ENCODE results near the gene CORO2B. TPM values are rescaled to one million over a fixed set of nuclear protein-coding genes. Genes with fewer than 3 reads are reported as not detected.

Gene CORO2B
- total and polyA plus RNA-seq, 2 experiments from 2014 or later = 1.6 to 4.6 TPM

DNA sequence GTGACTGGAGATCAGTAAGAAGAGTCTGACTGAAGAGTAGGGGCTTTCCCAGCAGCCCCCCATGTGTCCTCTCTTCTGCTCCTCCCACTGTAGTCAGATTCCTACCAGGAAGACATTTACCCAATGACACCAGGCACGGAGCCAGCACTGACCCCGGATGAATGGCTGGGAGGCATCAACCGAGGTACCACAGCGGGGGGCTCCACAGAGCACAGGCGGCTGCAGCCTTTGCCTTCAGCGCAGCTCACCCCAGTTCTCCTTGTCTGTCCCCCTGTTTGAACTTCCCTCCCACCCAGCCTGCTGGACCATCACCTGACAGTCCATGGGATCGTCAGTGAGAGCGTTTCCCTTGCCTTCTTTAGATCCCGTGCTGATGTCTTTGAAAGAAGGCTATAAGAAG, 140.3 kb downstream of the CORO2B start (continued):
- TF ChIP-seq CREB1 (CRISPR knock-in tag; IDR thresholded peaks at IDR 0.05; ENCODE audit: low read depth) (no peak), CTCF (conservative IDR thresholded peaks at IDR 0.05; ENCODE audit: low read depth in 2 of 2) (no peak), EZH2phosphoT487 (IDR thresholded peaks at IDR 0.05; ENCODE audit: unreplicated experiment) (no peak), JUNB (IDR thresholded peaks at IDR 0.05; ENCODE audit: unreplicated experiment) (no peak), POLR2AphosphoS5 (IDR thresholded peaks at IDR 0.05; ENCODE audit: low read depth) (no peak), NANOG (IDR thresholded peaks at IDR 0.05; ENCODE audit: borderline replicate concordance) (no peak)

- no peak overlapping the region for H3K4me3 Mint-ChIP-seq
- no peaks in the 10 kb centered on the region; the same call in 2 of the 3 replicates for H3K36me3 Mint-ChIP-seq (ENCODE audit: low read depth)
- H3K36me3 ChIP-seq (ENCODE audit: insufficient read depth) = no peaks in the 10 kb centered on the region
- no peaks in the 10 kb centered on the region for H3K9me3 Mint-ChIP-seq
- no peak overlapping the region for H3K4me3 ChIP-seq
- no peaks in the 10 kb centered on the region for H3K79me2 ChIP-seq (replicated peaks; ENCODE audit: insufficient read depth)
- no peaks in the 10 kb centered on the region for H3F3A ChIP-seq (replicated peaks; ENCODE audit: low read depth)
- H3K4me2 ChIP-seq = no peak overlapping the region
- H3K27me3 Mint-ChIP-seq (ENCODE audit: insufficient read depth, low read depth, poor library complexity) = peaks cover 5% of the 10 kb centered on the region
- no peak for ATAC-seq
- no peak overlapping the region for H2AFZ ChIP-seq
- H3K27me3 ChIP-seq (ENCODE audit: insufficient read depth) = no peaks in the 10 kb centered on the region
- no peaks in the 10 kb centered on the region for H4K20me1 ChIP-seq (replicated peaks; ENCODE audit: insufficient read depth)
- H3K4me1 ChIP-seq (ENCODE audit: insufficient read depth) = no peaks in the 10 kb centered on the region
- H3K4me1 Mint-ChIP-seq = no peaks in the 10 kb centered on the region
- no peak overlapping the region for H3K27ac Mint-ChIP-seq
- TF ChIP-seq POLR2AphosphoS5 (IDR thresholded peaks at IDR 0.05; ENCODE audit: low read depth) = no peak
- no peak for TF ChIP-seq CTCF (conservative IDR thresholded peaks at IDR 0.05; ENCODE audit: low read depth in 2 of 2)
- TF ChIP-seq ZNF331 (CRISPR knock-in tag; IDR thresholded peaks at IDR 0.05; ENCODE audit: low read depth) = no peak
- TF ChIP-seq NANOG (IDR thresholded peaks at IDR 0.05; ENCODE audit: borderline replicate concordance) = no peak
- TF ChIP-seq, protein P1, sequence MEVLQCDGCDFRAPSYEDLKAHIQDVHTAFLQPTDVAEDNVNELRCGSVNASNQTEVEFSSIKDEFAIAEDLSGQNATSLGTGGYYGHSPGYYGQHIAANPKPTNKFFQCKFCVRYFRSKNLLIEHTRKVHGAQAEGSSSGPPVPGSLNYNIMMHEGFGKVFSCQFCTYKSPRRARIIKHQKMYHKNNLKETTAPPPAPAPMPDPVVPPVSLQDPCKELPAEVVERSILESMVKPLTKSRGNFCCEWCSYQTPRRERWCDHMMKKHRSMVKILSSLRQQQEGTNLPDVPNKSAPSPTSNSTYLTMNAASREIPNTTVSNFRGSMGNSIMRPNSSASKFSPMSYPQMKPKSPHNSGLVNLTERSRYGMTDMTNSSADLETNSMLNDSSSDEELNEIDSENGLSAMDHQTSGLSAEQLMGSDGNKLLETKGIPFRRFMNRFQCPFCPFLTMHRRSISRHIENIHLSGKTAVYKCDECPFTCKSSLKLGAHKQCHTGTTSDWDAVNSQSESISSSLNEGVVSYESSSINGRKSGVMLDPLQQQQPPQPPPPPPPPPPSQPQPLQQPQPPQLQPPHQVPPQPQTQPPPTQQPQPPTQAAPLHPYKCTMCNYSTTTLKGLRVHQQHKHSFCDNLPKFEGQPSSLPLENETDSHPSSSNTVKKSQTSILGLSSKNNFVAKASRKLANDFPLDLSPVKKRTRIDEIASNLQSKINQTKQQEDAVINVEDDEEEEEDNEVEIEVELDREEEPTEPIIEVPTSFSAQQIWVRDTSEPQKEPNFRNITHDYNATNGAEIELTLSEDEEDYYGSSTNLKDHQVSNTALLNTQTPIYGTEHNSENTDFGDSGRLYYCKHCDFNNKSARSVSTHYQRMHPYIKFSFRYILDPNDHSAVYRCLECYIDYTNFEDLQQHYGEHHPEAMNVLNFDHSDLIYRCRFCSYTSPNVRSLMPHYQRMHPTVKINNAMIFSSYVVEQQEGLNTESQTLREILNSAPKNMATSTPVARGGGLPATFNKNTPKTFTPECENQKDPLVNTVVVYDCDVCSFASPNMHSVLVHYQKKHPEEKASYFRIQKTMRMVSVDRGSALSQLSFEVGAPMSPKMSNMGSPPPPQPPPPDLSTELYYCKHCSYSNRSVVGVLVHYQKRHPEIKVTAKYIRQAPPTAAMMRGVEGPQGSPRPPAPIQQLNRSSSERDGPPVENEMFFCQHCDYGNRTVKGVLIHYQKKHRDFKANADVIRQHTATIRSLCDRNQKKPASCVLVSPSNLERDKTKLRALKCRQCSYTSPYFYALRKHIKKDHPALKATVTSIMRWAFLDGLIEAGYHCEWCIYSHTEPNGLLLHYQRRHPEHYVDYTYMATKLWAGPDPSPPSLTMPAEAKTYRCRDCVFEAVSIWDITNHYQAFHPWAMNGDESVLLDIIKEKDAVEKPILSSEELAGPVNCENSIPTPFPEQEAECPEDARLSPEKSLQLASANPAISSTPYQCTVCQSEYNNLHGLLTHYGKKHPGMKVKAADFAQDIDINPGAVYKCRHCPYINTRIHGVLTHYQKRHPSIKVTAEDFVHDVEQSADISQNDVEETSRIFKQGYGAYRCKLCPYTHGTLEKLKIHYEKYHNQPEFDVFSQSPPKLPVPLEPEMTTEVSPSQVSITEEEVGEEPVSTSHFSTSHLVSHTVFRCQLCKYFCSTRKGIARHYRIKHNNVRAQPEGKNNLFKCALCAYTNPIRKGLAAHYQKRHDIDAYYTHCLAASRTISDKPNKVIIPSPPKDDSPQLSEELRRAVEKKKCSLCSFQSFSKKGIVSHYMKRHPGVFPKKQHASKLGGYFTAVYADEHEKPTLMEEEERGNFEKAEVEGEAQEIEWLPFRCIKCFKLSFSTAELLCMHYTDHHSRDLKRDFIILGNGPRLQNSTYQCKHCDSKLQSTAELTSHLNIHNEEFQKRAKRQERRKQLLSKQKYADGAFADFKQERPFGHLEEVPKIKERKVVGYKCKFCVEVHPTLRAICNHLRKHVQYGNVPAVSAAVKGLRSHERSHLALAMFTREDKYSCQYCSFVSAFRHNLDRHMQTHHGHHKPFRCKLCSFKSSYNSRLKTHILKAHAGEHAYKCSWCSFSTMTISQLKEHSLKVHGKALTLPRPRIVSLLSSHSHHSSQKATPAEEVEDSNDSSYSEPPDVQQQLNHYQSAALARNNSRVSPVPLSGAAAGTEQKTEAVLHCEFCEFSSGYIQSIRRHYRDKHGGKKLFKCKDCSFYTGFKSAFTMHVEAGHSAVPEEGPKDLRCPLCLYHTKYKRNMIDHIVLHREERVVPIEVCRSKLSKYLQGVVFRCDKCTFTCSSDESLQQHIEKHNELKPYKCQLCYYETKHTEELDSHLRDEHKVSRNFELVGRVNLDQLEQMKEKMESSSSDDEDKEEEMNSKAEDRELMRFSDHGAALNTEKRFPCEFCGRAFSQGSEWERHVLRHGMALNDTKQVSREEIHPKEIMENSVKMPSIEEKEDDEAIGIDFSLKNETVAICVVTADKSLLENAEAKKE (CRISPR knock-in tag; IDR thresholded peaks at IDR 0.05) = no peak
- no peak for TF ChIP-seq EZH2phosphoT487 (IDR thresholded peaks at IDR 0.05; ENCODE audit: unreplicated experiment)
- TF ChIP-seq STAT1 (IDR thresholded peaks at IDR 0.05; ENCODE audit: unreplicated experiment) = no peak
- TF ChIP-seq EZH2 (IDR thresholded peaks at IDR 0.05; ENCODE audit: low read depth, unreplicated experiment) = no peak
- TF ChIP-seq, protein P2, sequence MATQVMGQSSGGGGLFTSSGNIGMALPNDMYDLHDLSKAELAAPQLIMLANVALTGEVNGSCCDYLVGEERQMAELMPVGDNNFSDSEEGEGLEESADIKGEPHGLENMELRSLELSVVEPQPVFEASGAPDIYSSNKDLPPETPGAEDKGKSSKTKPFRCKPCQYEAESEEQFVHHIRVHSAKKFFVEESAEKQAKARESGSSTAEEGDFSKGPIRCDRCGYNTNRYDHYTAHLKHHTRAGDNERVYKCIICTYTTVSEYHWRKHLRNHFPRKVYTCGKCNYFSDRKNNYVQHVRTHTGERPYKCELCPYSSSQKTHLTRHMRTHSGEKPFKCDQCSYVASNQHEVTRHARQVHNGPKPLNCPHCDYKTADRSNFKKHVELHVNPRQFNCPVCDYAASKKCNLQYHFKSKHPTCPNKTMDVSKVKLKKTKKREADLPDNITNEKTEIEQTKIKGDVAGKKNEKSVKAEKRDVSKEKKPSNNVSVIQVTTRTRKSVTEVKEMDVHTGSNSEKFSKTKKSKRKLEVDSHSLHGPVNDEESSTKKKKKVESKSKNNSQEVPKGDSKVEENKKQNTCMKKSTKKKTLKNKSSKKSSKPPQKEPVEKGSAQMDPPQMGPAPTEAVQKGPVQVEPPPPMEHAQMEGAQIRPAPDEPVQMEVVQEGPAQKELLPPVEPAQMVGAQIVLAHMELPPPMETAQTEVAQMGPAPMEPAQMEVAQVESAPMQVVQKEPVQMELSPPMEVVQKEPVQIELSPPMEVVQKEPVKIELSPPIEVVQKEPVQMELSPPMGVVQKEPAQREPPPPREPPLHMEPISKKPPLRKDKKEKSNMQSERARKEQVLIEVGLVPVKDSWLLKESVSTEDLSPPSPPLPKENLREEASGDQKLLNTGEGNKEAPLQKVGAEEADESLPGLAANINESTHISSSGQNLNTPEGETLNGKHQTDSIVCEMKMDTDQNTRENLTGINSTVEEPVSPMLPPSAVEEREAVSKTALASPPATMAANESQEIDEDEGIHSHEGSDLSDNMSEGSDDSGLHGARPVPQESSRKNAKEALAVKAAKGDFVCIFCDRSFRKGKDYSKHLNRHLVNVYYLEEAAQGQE (IDR thresholded peaks at IDR 0.05; ENCODE audit: unreplicated experiment) = no peak
- TF ChIP-seq ZNF114 (CRISPR knock-in tag; IDR thresholded peaks at IDR 0.05) = no peak
- DNase-seq (ENCODE audit: low spot score) = no peak
- H3K27ac ChIP-seq (ENCODE audit: low read depth) = no peak overlapping the region
- no peaks in the 10 kb centered on the region for H3K9me2 ChIP-seq (ENCODE audit: insufficient read depth)
Observed at GRCh38 chr15:68719672-68720071, 140.9 kb downstream of the CORO2B start.

Measured in GM23338 (cell line).